ENCODE measurements around the gene PRICKLE4. TPM values are rescaled to one million over a fixed set of nuclear protein-coding genes. Genes with fewer than 3 reads are reported as not detected.

Gene PRICKLE4
- total and polyA plus RNA-seq, 2 of the 13 experiments (the other 11 are each of a cell fraction or from before 2014, with no cell fraction given): 0.92 to 1.2 TPM

DNA sequence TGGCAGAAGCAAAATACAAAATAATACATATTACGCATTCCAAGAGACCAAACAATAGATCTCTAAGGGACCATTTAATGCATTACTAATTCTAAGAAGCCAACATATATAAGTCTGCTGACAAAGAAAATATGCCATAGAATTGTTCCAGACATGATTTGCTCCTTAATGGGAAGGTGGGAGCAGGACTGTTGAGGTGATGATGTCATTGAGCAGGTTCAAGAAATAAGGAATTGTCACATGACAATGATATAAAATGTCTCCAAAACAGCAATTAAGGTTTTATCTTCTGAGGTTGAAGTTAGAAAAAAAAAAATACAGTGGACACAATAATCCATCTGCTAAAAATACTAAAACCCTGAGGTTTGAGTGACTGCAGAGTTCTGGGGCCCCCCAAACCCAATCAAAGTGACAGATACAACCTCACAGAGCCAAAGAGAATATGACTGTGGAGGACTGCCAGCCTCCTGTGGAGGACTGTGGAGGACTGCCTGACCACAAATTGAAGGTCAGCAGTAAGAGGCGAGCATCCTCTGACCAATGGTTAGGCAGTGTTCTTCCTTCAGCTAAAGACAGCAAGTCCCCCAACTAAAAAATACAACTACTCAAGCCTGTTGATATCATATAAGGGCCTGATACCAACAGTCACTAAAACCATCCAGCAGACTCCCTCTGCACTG, 45.9 kb downstream of the PRICKLE4 start:
- H3K4me3 ChIP-seq (replicated peaks in 1 of 3; ENCODE audit: insufficient read depth in 1 of 3, low read depth in 2 of 3, low read length in 3 of 3): no peak overlapping the region
- TF ChIP-seq NCOA1 (CRISPR knock-in tag; IDR thresholded peaks at IDR 0.05) (no peak), ZNF263 (CRISPR knock-in tag; IDR thresholded peaks at IDR 0.05) (peak; percentile 51; the same call in 1 of the 2 replicates), CREB1 (IDR thresholded peaks at IDR 0.05) (peak; percentile 61; the same call in 1 of the 2 replicates), CREB1 (CRISPR knock-in tag; IDR thresholded peaks at IDR 0.05) (no peak), ATF7 (IDR thresholded peaks at IDR 0.05) (peak; percentile 86), ATF7 (CRISPR knock-in tag; IDR thresholded peaks at IDR 0.05) (no peak), SNAI1 (CRISPR knock-in tag; IDR thresholded peaks at IDR 0.05; ENCODE audit: borderline replicate concordance) (no peak)
- no peak overlapping the region for H3K9ac ChIP-seq (ENCODE audit: insufficient read depth, low read depth, low read length)
- over 99% methylated on average over 2 of the region's 2 CpGs for WGBS (ENCODE audit: low lambda C conversion rate)
- no peaks in the 10 kb centered on the region for H3K4me1 ChIP-seq (ENCODE audit: insufficient read depth, low read length)
- H3K27ac ChIP-seq (ENCODE audit: extremely low read length, insufficient read depth, low read length): no peak overlapping the region
- no peak for DNase-seq (ENCODE audit: low spot score)
- H2AFZ ChIP-seq (ENCODE audit: low read length): no peak overlapping the region
- no peaks in the 10 kb centered on the region; a peak in 1 of 5 replicates for H3K27me3 ChIP-seq (ENCODE audit: control insufficient read depth in 1 of 2, insufficient read depth in 2 of 2, low read length in 2 of 2)
- ChIA-PET CTCF (ENCODE audit: low intra/inter-chr PET ratio, low total read pairs) (no interaction called here), POLR2A (no interaction called here)
- no peak overlapping the region for H3K4me2 ChIP-seq (ENCODE audit: low read depth, low read length)
- in situ Hi-C loops (cut with HindIII; ENCODE audit: extremely low pct_ligation_motif_present, low pct_unique_long_range_greater_than_20kb) (no loop called here), intact Hi-C loops (cut with micrococcal nuclease; ENCODE audit: unreplicated experiment) (no loop called here)
- no TSS peak for BruUV-seq (replicated peaks)
- H3K79me2 ChIP-seq (ENCODE audit: insufficient read depth, low read length): no peaks in the 10 kb centered on the region
- no peak for ATAC-seq
- FAIRE-seq: peak; percentile 4
- H3K36me3 ChIP-seq (replicated peaks in 1 of 2; ENCODE audit: control insufficient read depth in 1 of 2, insufficient read depth in 2 of 2, low read length in 2 of 2): no peaks in the 10 kb centered on the region
- no peaks in the 10 kb centered on the region for H4K20me1 ChIP-seq (ENCODE audit: insufficient read depth, low read length)
- no peaks in the 10 kb centered on the region for H3K9me3 ChIP-seq (ENCODE audit: low read length)

DNA sequence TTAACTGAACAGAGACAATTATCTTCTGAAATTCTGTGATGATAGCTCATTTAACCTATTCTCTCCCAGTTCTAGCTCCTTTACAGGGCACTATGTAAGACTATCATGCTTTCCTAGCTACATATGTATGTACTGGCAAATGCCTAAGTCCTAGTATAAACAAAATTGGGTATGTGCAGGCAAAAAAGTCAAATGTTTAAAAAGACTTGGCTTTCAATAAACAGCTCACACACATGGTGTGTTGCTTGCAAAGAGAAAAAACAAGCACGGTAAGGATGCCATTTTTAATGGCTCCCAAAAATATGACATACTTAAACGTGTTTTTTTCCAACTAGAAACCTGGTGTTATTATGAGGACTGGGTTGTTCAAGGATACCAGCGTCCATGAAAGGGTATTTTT, 51.7 kb downstream of the PRICKLE4 start:
- POLR2A ChIA-PET: no interaction called here
- intact Hi-C loops (cut with micrococcal nuclease; ENCODE audit: unreplicated experiment): no loop called here
- in situ Hi-C loops (cut with HindIII; ENCODE audit: extremely low pct_ligation_motif_present, low pct_unique_long_range_greater_than_20kb): no loop called here
- TF ChIP-seq ZNF431 (CRISPR knock-in tag; IDR thresholded peaks at IDR 0.05; ENCODE audit: borderline replicate concordance, low read depth): no peak
- TF ChIP-seq, protein P1, sequence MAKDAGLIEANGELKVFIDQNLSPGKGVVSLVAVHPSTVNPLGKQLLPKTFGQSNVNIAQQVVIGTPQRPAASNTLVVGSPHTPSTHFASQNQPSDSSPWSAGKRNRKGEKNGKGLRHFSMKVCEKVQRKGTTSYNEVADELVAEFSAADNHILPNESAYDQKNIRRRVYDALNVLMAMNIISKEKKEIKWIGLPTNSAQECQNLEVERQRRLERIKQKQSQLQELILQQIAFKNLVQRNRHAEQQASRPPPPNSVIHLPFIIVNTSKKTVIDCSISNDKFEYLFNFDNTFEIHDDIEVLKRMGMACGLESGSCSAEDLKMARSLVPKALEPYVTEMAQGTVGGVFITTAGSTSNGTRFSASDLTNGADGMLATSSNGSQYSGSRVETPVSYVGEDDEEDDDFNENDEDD (CRISPR knock-in tag; IDR thresholded peaks at IDR 0.05; ENCODE audit: borderline replicate concordance): no peak
- no peak for TF ChIP-seq POLR2G (IDR thresholded peaks at IDR 0.05; ENCODE audit: low read depth, low read length)
- no peak for TF ChIP-seq ZSCAN9 (CRISPR knock-in tag; IDR thresholded peaks at IDR 0.05; ENCODE audit: borderline replicate concordance)
- TF ChIP-seq AHR (CRISPR knock-in tag; IDR thresholded peaks at IDR 0.05): no peak
- TF ChIP-seq ZNF709 (CRISPR knock-in tag; IDR thresholded peaks at IDR 0.05): no peak
- TF ChIP-seq MEF2D (CRISPR knock-in tag; IDR thresholded peaks at IDR 0.05): no peak
- TF ChIP-seq, protein P2, sequence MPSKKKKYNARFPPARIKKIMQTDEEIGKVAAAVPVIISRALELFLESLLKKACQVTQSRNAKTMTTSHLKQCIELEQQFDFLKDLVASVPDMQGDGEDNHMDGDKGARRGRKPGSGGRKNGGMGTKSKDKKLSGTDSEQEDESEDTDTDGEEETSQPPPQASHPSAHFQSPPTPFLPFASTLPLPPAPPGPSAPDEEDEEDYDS (CRISPR knock-in tag; IDR thresholded peaks at IDR 0.05): no peak
- TF ChIP-seq, protein P3, sequence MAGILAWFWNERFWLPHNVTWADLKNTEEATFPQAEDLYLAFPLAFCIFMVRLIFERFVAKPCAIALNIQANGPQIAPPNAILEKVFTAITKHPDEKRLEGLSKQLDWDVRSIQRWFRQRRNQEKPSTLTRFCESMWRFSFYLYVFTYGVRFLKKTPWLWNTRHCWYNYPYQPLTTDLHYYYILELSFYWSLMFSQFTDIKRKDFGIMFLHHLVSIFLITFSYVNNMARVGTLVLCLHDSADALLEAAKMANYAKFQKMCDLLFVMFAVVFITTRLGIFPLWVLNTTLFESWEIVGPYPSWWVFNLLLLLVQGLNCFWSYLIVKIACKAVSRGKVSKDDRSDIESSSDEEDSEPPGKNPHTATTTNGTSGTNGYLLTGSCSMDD (CRISPR knock-in tag; IDR thresholded peaks at IDR 0.05): no peak
- TF ChIP-seq PHF21A (CRISPR knock-in tag; IDR thresholded peaks at IDR 0.05): no peak
- no peak for TF ChIP-seq FOXP1 (IDR thresholded peaks at IDR 0.05)
- no peak for TF ChIP-seq FOXP1 (CRISPR knock-in tag; IDR thresholded peaks at IDR 0.05)

More for the DNA sequence above, 51.7 kb downstream of the PRICKLE4 start:
- 88% methylated on average over 3 of the region's 3 CpGs for WGBS (ENCODE audit: low lambda C conversion rate)
- no peak overlapping the region for H2AFZ ChIP-seq (ENCODE audit: low read length)
- no peak overlapping the region for H3K9ac ChIP-seq (ENCODE audit: insufficient read depth, low read depth, low read length)
- FAIRE-seq (no peak), DNase-seq (ENCODE audit: low spot score) (no peak), ATAC-seq (no peak)
- no peaks in the 10 kb centered on the region for H3K36me3 ChIP-seq (replicated peaks in 1 of 2; ENCODE audit: control insufficient read depth in 1 of 2, insufficient read depth in 2 of 2, low read length in 2 of 2)
- no TSS peak for BruUV-seq (replicated peaks)
- H3K27ac ChIP-seq (ENCODE audit: extremely low read length, insufficient read depth, low read length): no peak overlapping the region
- no peaks in the 10 kb centered on the region for H3K79me2 ChIP-seq (ENCODE audit: insufficient read depth, low read length)
- H4K20me1 ChIP-seq (ENCODE audit: insufficient read depth, low read length): no peaks in the 10 kb centered on the region
- CTCF ChIA-PET (ENCODE audit: low intra/inter-chr PET ratio, low total read pairs): no interaction called here
- H3K9me3 ChIP-seq (ENCODE audit: low read length): no peaks in the 10 kb centered on the region
- no peak overlapping the region for H3K4me3 ChIP-seq (replicated peaks in 1 of 3; ENCODE audit: insufficient read depth in 1 of 3, low read depth in 2 of 3, low read length in 3 of 3)
- no peak overlapping the region for H3K4me2 ChIP-seq (ENCODE audit: low read depth, low read length)
- H3K4me1 ChIP-seq (ENCODE audit: insufficient read depth, low read length): no peaks in the 10 kb centered on the region
- H3K27me3 ChIP-seq (ENCODE audit: control insufficient read depth in 1 of 2, insufficient read depth in 2 of 2, low read length in 2 of 2): no peaks in the 10 kb centered on the region

Data from HepG2 (cell line).